Keratinocyte (primary cell): ENCODE measurements around the gene CDCA7. TPM values are rescaled to one million over a fixed set of nuclear protein-coding genes. Genes with fewer than 3 reads are reported as not detected.
"Not testable (repeated sequence)": the region's sequence is repeated elsewhere in the genome, so short reads cannot be mapped to it uniquely, and the experiment has no call there.

Experiments used
- DNase-seq: peaks from one replicate; pipeline ENCODE4 v3.0.0-alpha.2; 2011; ENCODE audit warnings: low read depth, missing footprints, low spot score
- FAIRE-seq: peaks from 2 replicates; lab custom pipeline; 2011; peaks lifted over from hg19 to GRCh38; lab: Jason Lieb, UNC
- H2AFZ ChIP-seq: 2 replicates; pipeline ENCODE4 v1.6.0; 2012; ENCODE audit warnings: low read length, control low read depth, inconsistent platforms; ENCODE audit not compliant: control insufficient read depth
- H3K27ac ChIP-seq: 2 replicates; pipeline ENCODE4 v1.5.1; 2011; ENCODE audit warnings: low read length; ENCODE audit not compliant: control insufficient read depth, insufficient read depth
- H3K27me3 ChIP-seq: 3 replicates; pipeline ENCODE4 v1.6.0; 2011; ENCODE audit warnings: low read length; ENCODE audit not compliant: control insufficient read depth, insufficient read depth; ENCODE audit errors: extremely low read depth
- H3K36me3 ChIP-seq, 2 experiments: 2 replicates in 1 of 2; 3 replicates in 1 of 2; pipeline ENCODE4 v1.5.1; 2011; ENCODE audit warnings: low read length in 2 of 2, mild to moderate bottlenecking in 1 of 2; ENCODE audit not compliant: control insufficient read depth in 2 of 2, insufficient read depth in 2 of 2; ENCODE audit errors: extremely low read depth in 1 of 2
- H3K4me1 ChIP-seq: 3 replicates; pipeline ENCODE4 v1.5.1; 2011; ENCODE audit warnings: low read length; ENCODE audit not compliant: control insufficient read depth, insufficient read depth; ENCODE audit errors: extremely low read depth
- H3K4me2 ChIP-seq: 3 replicates; pipeline ENCODE4 v1.6.0; 2011; ENCODE audit warnings: low read depth, low read length; ENCODE audit not compliant: control insufficient read depth, insufficient read depth; ENCODE audit errors: extremely low read depth
- H3K4me3 ChIP-seq, 3 experiments: fragments of 200-600 bp in 1 of 3; sonication (generic) in 1 of 3; 2 replicates in 2 of 3; 3 replicates in 1 of 3; pipeline ENCODE4 v1.5.1; 2011 to 2016; ENCODE audit warnings: low read length in 3 of 3, mild to moderate bottlenecking in 3 of 3, control low read depth in 2 of 3, inconsistent platforms in 1 of 3, low read depth in 1 of 3, mixed read lengths in 1 of 3, mixed run types in 1 of 3, moderate library complexity in 1 of 3; ENCODE audit not compliant: control insufficient read depth in 2 of 3, insufficient read depth in 2 of 3; ENCODE audit errors: extremely low read depth in 1 of 3
- H3K79me2 ChIP-seq: 2 replicates; pipeline ENCODE4 v1.6.0; 2012; ENCODE audit warnings: low read length; ENCODE audit not compliant: control insufficient read depth, insufficient read depth
- H3K9ac ChIP-seq: 3 replicates; pipeline ENCODE4 v1.6.0; 2011; ENCODE audit warnings: low read length; ENCODE audit not compliant: control insufficient read depth, insufficient read depth; ENCODE audit errors: extremely low read depth
- H3K9me1 ChIP-seq: 3 replicates; pipeline ENCODE4 v1.6.0; 2011; ENCODE audit warnings: low read length; ENCODE audit not compliant: control insufficient read depth, insufficient read depth; ENCODE audit errors: extremely low read depth
- H3K9me3 ChIP-seq: 2 replicates; pipeline ENCODE4 v1.5.1; 2012; ENCODE audit warnings: low read depth, low read length; ENCODE audit not compliant: control insufficient read depth
- H4K20me1 ChIP-seq: 3 replicates; pipeline ENCODE4 v1.6.0; 2011; ENCODE audit warnings: low read length; ENCODE audit not compliant: control insufficient read depth, insufficient read depth; ENCODE audit errors: extremely low read depth
- CTCF ChIP-seq, 3 experiments: IDR thresholded peaks in 1 of 3; conservative IDR thresholded peaks in 1 of 3; optimal IDR thresholded peaks in 1 of 3; 2 replicates in 2 of 3; 3 replicates in 1 of 3; pipeline versions ENCODE3 to v1.5.1; 2011; ENCODE audit warnings: low read length in 3 of 3, mild to moderate bottlenecking in 3 of 3, moderate library complexity in 2 of 3, control low read depth in 1 of 3, inconsistent platforms in 1 of 3; ENCODE audit not compliant: insufficient read depth in 2 of 3; ENCODE audit errors: extremely low read depth in 1 of 3
- EZH2 ChIP-seq: IDR thresholded peaks from one replicate; pipeline ENCODE4 v1.6.1; 2012; ENCODE audit warnings: inconsistent platforms, mild to moderate bottlenecking, low read length, moderate library complexity
- dilution Hi-C: fragments of 300-500 bp; cut with MboI; formaldehyde crosslinking; loops from one replicate; pipeline ENCODE4 v1.7.0; 2020; ENCODE audit warnings: low sequenced_read_pairs; ENCODE audit not compliant: extremely low pct_ligation_motif_present
- polyA plus RNA-seq, 5 experiments: library from polyadenylated mRNA; depleted of rRNA in 3 of 5; stranded (reverse) in 3 of 5; stranded (forward) in 1 of 5; unstranded in 1 of 5; fragments of >200 nt; gene quantifications; 1 replicate in 1 of 5; 2 replicates in 3 of 5; 3 replicates in 1 of 5; pipeline versions ENCODE4 v1.2.1 to v1.2.3, GENCODE V29; 2011 to 2012; ENCODE audit warnings: missing spikeins in 2 of 5, low read depth in 1 of 5, low replicate concordance in 1 of 5

Gene CDCA7
- polyA plus RNA-seq, 1 donor (not counting 4 experiments of a cell fraction or from before 2014, with no cell fraction given), result 30.9 TPM

DNA sequence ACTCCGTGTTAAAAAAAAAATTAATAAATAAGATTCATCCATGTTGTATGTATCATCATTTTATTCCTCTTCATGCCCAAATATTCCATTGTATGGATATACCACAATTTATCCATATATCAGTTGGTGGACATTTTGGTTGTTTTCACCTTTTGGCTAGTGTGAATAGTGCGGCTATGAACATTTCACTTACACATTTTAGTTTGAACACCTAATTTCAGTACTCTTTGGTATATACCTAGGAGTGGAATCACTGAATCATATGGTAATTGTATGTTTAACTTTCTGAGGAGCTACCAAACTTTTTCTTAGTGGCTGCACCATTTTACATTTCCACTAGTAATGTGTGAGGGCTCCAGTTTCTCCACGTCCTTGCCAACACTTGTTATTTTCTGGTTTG, 20.0 kb downstream of the CDCA7 start:
- H3K9me3 ChIP-seq, result no peaks in the 10 kb centered on the region
- H3K27me3 ChIP-seq, result no peaks in the 10 kb centered on the region
- H3K4me1 ChIP-seq, result no peaks in the 10 kb centered on the region
- no peaks in the 10 kb centered on the region for H3K79me2 ChIP-seq
- no peak overlapping the region for H3K4me2 ChIP-seq
- dilution Hi-C loops, result no loop called here
- TF ChIP-seq CTCF (optimal IDR thresholded peaks at IDR 0.05 in 1 of 3, IDR thresholded peaks at IDR 0.05 in 1 of 3, conservative IDR thresholded peaks at IDR 0.05 in 1 of 3; ENCODE audit: extremely low read depth in 1 of 3, insufficient read depth in 2 of 3, low read length in 3 of 3) (no peak), EZH2 (no peak)
- DNase-seq (no peak), FAIRE-seq (no peak)
- no peak overlapping the region for H2AFZ ChIP-seq
- no peaks in the 10 kb centered on the region for H4K20me1 ChIP-seq
- no peak overlapping the region for H3K27ac ChIP-seq
- no peaks in the 10 kb centered on the region for H3K36me3 ChIP-seq
- no peaks in the 10 kb centered on the region for H3K9me1 ChIP-seq
- no peak overlapping the region for H3K4me3 ChIP-seq
- H3K9ac ChIP-seq, result no peak overlapping the region

GRCh38 chr2:173385534-173385933, 30.9 kb downstream of the CDCA7 start:
- H4K20me1 ChIP-seq, DNase-seq, H3K9ac ChIP-seq, H3K27ac ChIP-seq, H3K27me3 ChIP-seq, dilution Hi-C loops, H3K36me3 ChIP-seq, H3K9me1 ChIP-seq, H2AFZ ChIP-seq, H3K4me3 ChIP-seq, H3K4me1 ChIP-seq, H3K4me2 ChIP-seq, FAIRE-seq, H3K9me3 ChIP-seq, H3K79me2 ChIP-seq: not testable (repeated sequence)

DNA sequence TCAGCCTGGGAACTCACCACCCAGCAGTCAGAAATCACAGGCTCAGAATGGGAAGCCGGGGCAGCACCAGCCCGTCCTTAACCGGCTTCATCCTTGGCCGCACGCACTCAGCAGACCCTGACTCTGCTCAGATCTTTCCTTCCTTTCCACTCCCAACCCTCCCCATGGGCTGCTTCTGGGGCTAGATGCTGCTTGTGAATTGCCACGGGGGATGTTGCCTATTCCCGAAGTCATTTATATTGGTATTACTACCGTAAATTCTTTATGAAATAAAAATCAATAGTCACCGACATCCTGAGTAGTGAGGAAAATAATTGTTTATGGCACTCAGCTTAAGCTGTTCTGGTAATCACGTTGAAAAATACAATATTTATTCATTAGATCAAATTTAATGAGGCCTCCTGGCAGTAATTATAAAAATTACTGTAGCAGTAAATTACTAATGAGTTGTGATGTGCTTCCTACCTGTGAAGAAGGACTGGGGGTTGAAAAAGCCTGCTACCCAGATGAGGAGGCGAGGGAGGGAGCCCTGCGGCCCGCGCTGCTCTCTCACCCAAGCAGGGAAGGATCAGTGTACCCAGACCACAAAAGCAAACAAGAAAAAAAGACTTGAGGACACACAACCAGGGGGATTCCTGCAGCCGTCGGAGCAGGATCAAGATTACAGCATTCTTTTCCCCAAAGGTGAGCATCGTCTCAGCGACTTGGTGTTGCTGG, 31.5 kb downstream of the CDCA7 start:
- TF ChIP-seq EZH2 (no peak), CTCF (optimal IDR thresholded peaks at IDR 0.05 in 1 of 3, IDR thresholded peaks at IDR 0.05 in 1 of 3, conservative IDR thresholded peaks at IDR 0.05 in 1 of 3; ENCODE audit: extremely low read depth in 1 of 3, insufficient read depth in 2 of 3, low read length in 3 of 3) (no peak)
- H3K4me1 ChIP-seq, result peaks cover 1% of the 10 kb centered on the region
- no peaks in the 10 kb centered on the region for H3K9me3 ChIP-seq
- no peak overlapping the region for H3K27ac ChIP-seq
- DNase-seq (no peak), FAIRE-seq (no peak)
- H3K36me3 ChIP-seq, result no peaks in the 10 kb centered on the region
- H3K9ac ChIP-seq, result no peak overlapping the region
- H3K4me3 ChIP-seq, result no peak overlapping the region
- H3K9me1 ChIP-seq, result no peaks in the 10 kb centered on the region
- H4K20me1 ChIP-seq, result no peaks in the 10 kb centered on the region
- dilution Hi-C loops, result no loop called here
- no peaks in the 10 kb centered on the region for H3K27me3 ChIP-seq
- no peak overlapping the region for H2AFZ ChIP-seq
- no peak overlapping the region for H3K4me2 ChIP-seq
- no peaks in the 10 kb centered on the region for H3K79me2 ChIP-seq
